Mononuclear cell (primary cell): ENCODE results near the gene FBXO24. TPM values are rescaled to one million over a fixed set of nuclear protein-coding genes. Genes with fewer than 3 reads are reported as not detected.

Experiments used
- H3K27me3 ChIP-seq: 2 replicates; pipeline ENCODE4 v1.6.0; 2011; ENCODE audit warnings: low read length, control low read depth; ENCODE audit not compliant: insufficient read depth
- H3K4me1 ChIP-seq: 2 replicates; pipeline ENCODE4 v1.5.1; 2011; ENCODE audit warnings: mild to moderate bottlenecking, low read length, control low read depth; ENCODE audit not compliant: insufficient read depth
- H3K4me3 ChIP-seq: 2 replicates; pipeline ENCODE4 v1.5.1; 2011; ENCODE audit warnings: mild to moderate bottlenecking, low read length, moderate library complexity
- H3K9me3 ChIP-seq: 2 replicates; pipeline ENCODE4 v1.5.1; 2011; ENCODE audit warnings: low read depth, mild to moderate bottlenecking, control low read depth, low read length
- total RNA-seq: library from RNA; depleted of rRNA; stranded (reverse); fragments of >200 nt; gene quantifications from one replicate; pipeline ENCODE4 v1.2.3, GENCODE V29; 2012

Gene FBXO24
- total RNA-seq, 1 donor: 0.21 TPM

GRCh38 chr7:100589341-100589947, 3.3 kb downstream of the FBXO24 start:
- Histone ChIP-seq H3K9me3 (no peaks in the 10 kb centered on the region), H3K4me1 (peaks cover 17% of the 10 kb centered on the region), H3K4me3 (no peak overlapping the region), H3K27me3 (no peaks in the 10 kb centered on the region)

GRCh38 chr7:100590077-100590737, 4.1 kb downstream of the FBXO24 start:
- no peaks in the 10 kb centered on the region for H3K9me3 ChIP-seq
- no peak overlapping the region for H3K4me3 ChIP-seq
- H3K4me1 ChIP-seq: peaks cover 9% of the 10 kb centered on the region
- H3K27me3 ChIP-seq: no peaks in the 10 kb centered on the region

GRCh38 chr7:100591596-100591995, 5.5 kb downstream of the FBXO24 start:
- Histone ChIP-seq H3K4me3 (no peak overlapping the region), H3K27me3 (no peaks in the 10 kb centered on the region), H3K9me3 (no peaks in the 10 kb centered on the region), H3K4me1 (peaks cover 9% of the 10 kb centered on the region)

GRCh38 chr7:100595188-100595587, 9.1 kb downstream of the FBXO24 start:
- Histone ChIP-seq H3K4me3 (no peak overlapping the region), H3K27me3 (no peaks in the 10 kb centered on the region), H3K4me1 (no peaks in the 10 kb centered on the region), H3K9me3 (no peaks in the 10 kb centered on the region)

- H3K27me3 ChIP-seq: no peaks in the 10 kb centered on the region
- H3K4me1 ChIP-seq: no peaks in the 10 kb centered on the region
- H3K4me3 ChIP-seq: no peak overlapping the region
- H3K9me3 ChIP-seq: no peaks in the 10 kb centered on the region
Measured at GRCh38 chr7:100598425-100598824, 12.3 kb downstream of the FBXO24 start.

GRCh38 chr7:100599911-100600729, 14.0 kb downstream of the FBXO24 start:
- no peak overlapping the region for H3K4me3 ChIP-seq
- H3K4me1 ChIP-seq: peaks cover 12% of the 10 kb centered on the region
- no peaks in the 10 kb centered on the region for H3K27me3 ChIP-seq
- H3K9me3 ChIP-seq: no peaks in the 10 kb centered on the region

- Histone ChIP-seq H3K4me3 (no peak overlapping the region), H3K27me3 (no peaks in the 10 kb centered on the region), H3K4me1 (peaks cover 18% of the 10 kb centered on the region), H3K9me3 (no peaks in the 10 kb centered on the region)
Measured at GRCh38 chr7:100600730-100601038, 14.6 kb downstream of the FBXO24 start.

- no peaks in the 10 kb centered on the region for H3K27me3 ChIP-seq
- H3K9me3 ChIP-seq: no peaks in the 10 kb centered on the region
- H3K4me1 ChIP-seq: peaks cover 22% of the 10 kb centered on the region
- no peak overlapping the region for H3K4me3 ChIP-seq
Measured at GRCh38 chr7:100602889-100603725, 17.0 kb downstream of the FBXO24 start.

- Histone ChIP-seq H3K27me3 (no peaks in the 10 kb centered on the region), H3K4me3 (peak overlapping the region; percentile 29), H3K4me1 (peaks cover 22% of the 10 kb centered on the region), H3K9me3 (no peaks in the 10 kb centered on the region)
Measured at GRCh38 chr7:100603726-100604027, 17.5 kb downstream of the FBXO24 start.

GRCh38 chr7:100604028-100604975, 18.2 kb downstream of the FBXO24 start:
- Histone ChIP-seq H3K4me3 (peak overlapping the region; percentile 48), H3K27me3 (no peaks in the 10 kb centered on the region), H3K9me3 (no peaks in the 10 kb centered on the region), H3K4me1 (peaks cover 22% of the 10 kb centered on the region)

GRCh38 chr7:100604976-100605911, 19.1 kb downstream of the FBXO24 start:
- Histone ChIP-seq H3K27me3 (no peaks in the 10 kb centered on the region), H3K9me3 (no peaks in the 10 kb centered on the region), H3K4me3 (peak overlapping the region; percentile 48), H3K4me1 (peaks cover 22% of the 10 kb centered on the region)

- H3K4me1 ChIP-seq: peaks cover 25% of the 10 kb centered on the region
- H3K4me3 ChIP-seq: no peak overlapping the region
- no peaks in the 10 kb centered on the region for H3K9me3 ChIP-seq
- no peaks in the 10 kb centered on the region for H3K27me3 ChIP-seq
Measured at GRCh38 chr7:100606313-100606712, 20.2 kb downstream of the FBXO24 start.

GRCh38 chr7:100607111-100607510, 21.0 kb downstream of the FBXO24 start:
- Histone ChIP-seq H3K27me3 (no peaks in the 10 kb centered on the region), H3K4me1 (peaks cover 27% of the 10 kb centered on the region), H3K9me3 (no peaks in the 10 kb centered on the region), H3K4me3 (no peak overlapping the region)
